Transverse colon (tissue), 4 donors: ENCODE results near the gene CRTAP. TPM values are rescaled to one million over a fixed set of nuclear protein-coding genes. Genes with fewer than 3 reads are reported as not detected.
"Not testable (repeated sequence)": the region's sequence is repeated elsewhere in the genome, so short reads cannot be mapped to it uniquely, and the experiment has no call there.

ENCODE experiments used
- DNase-seq: peaks from one replicate; pipeline ENCODE4 v3.0.0-alpha.2; 2019
- H3K27ac ChIP-seq, 4 donors: fragments of 200-600 bp; sonication (generic); 2 replicates each; pipeline ENCODE4 v1.5.1; 2016 to 2018; ENCODE audit warnings: inconsistent platforms in 4 of 4
- H3K27me3 ChIP-seq: fragments of 200-600 bp; sonication (generic); 2 replicates; pipeline ENCODE4 v1.5.1; 2017; ENCODE audit warnings: inconsistent platforms
- H3K36me3 ChIP-seq, 4 donors: fragments of 200-600 bp; sonication (generic); 2 replicates each; pipeline ENCODE4 v1.5.1; 2017 to 2019; ENCODE audit warnings: inconsistent platforms in 4 of 4
- H3K4me1 ChIP-seq, 4 donors: fragments of 200-600 bp; sonication (generic); 2 replicates each; pipeline ENCODE4 v1.5.1; 2017 to 2020; ENCODE audit warnings: inconsistent platforms in 4 of 4
- H3K4me3 ChIP-seq, 4 donors: fragments of 200-600 bp; sonication (generic); 1 replicate in 1 of 4; 2 replicates in 3 of 4; pipeline versions ENCODE4 v1.5.1 to v1.6.1; 2017 to 2019; ENCODE audit warnings: inconsistent platforms in 4 of 4
- H3K9me3 ChIP-seq, 2 donors: fragments of 200-600 bp; sonication (generic); 2 replicates each; pipeline ENCODE4 v1.5.1; 2017 to 2019; ENCODE audit warnings: inconsistent platforms in 2 of 2
- CTCF ChIP-seq, 5 experiments: fragments of 200-600 bp in 3 of 5; fragments of 450-650 bp in 2 of 5; sonication (generic) in 3 of 5; IDR thresholded peaks; 1 replicate in 2 of 5; 2 replicates in 3 of 5; pipeline ENCODE4 v1.5.1; 2016 to 2017; ENCODE audit warnings: antibody characterized with exemption in 5 of 5, inconsistent platforms in 3 of 5, mild to moderate bottlenecking in 2 of 5, moderate library complexity in 1 of 5
- EP300 ChIP-seq: sonication (generic); formaldehyde crosslinking; IDR thresholded peaks from one replicate; pipeline ENCODE4 v1.6.1; 2017; ENCODE audit warnings: antibody characterized with exemption, low read depth
- POLR2A ChIP-seq: fragments of 450-650 bp; IDR thresholded peaks from one replicate; pipeline ENCODE4 v1.6.1; 2016; ENCODE audit warnings: antibody characterized with exemption, mild to moderate bottlenecking, moderate library complexity
- POLR2AphosphoS5 ChIP-seq, 3 donors: sonication (generic); formaldehyde crosslinking; IDR thresholded peaks; one replicate each; pipeline ENCODE4 v1.6.1; 2016; ENCODE audit warnings: antibody characterized with exemption in 3 of 3
- WGBS, 2 donors: methylation state at CpG; one replicate each; pipeline ENCODE4 v1.1.5; 2018; ENCODE audit warnings: low coverage in 1 of 2; 5-methylcytosine and 5-hydroxymethylcytosine counted together
- in situ Hi-C, 4 donors: fragments of 200-750 bp; cut with MboI; loops; one replicate each; pipeline versions ENCODE4 v1.15.0 to v1.15.1; 2017; ENCODE audit warnings: low sequenced_read_pairs in 3 of 4, low pct_ligation_motif_present in 1 of 4, low pct_unique_long_range_greater_than_20kb in 1 of 4
- intact Hi-C: fragments of 100-400 bp; cut with DNase I; formaldehyde crosslinking; loops from one replicate; pipeline ENCODE4 v1.15.1; 2023; ENCODE audit warnings: low total_unique reads
- total RNA-seq, 4 donors: library from RNA; depleted of rRNA; stranded (reverse); fragments of >200 nt; gene quantifications; one replicate each; pipeline ENCODE4 v1.1.0, GENCODE V29; 2016

Gene CRTAP
- total RNA-seq, 4 donors from 2014 or later: 71.1 to 138 (median 88.8) TPM

- H3K9me3 ChIP-seq: no peaks in the 10 kb centered on the region
- H3K36me3 ChIP-seq: no peaks in the 10 kb centered on the region
- no peak overlapping the region for H3K4me3 ChIP-seq
- WGBS, 2 donors: 81 to 90% methylated on average over 3 to 5 of the region's 5 CpGs
- intact Hi-C loops (no loop called here), in situ Hi-C loops (no loop called here)
- no peak for DNase-seq
- TF ChIP-seq EP300: no peak
- no peak for TF ChIP-seq POLR2A
- TF ChIP-seq POLR2AphosphoS5 (IDR thresholded peaks at IDR 0.05): no peak
- no peak for TF ChIP-seq CTCF (IDR thresholded peaks at IDR 0.05)
- no peaks in the 10 kb centered on the region for H3K27me3 ChIP-seq
- no peaks in the 10 kb centered on the region for H3K4me1 ChIP-seq
- no peak overlapping the region for H3K27ac ChIP-seq
Observed at GRCh38 chr3:33181229-33181628, 67.4 kb downstream of the CRTAP start.

GRCh38 chr3:33181641-33182040 lies 67.8 kb downstream of the CRTAP start:
- H3K4me1 ChIP-seq, DNase-seq, H3K4me3 ChIP-seq, H3K27me3 ChIP-seq, H3K9me3 ChIP-seq, H3K36me3 ChIP-seq, in situ Hi-C loops, intact Hi-C loops, H3K27ac ChIP-seq: not testable (repeated sequence)
- 90 to 100% methylated on average over 1 of the region's 1 CpG for WGBS, 2 donors

- intact Hi-C loops (no loop called here), in situ Hi-C loops (no loop called here)
- TF ChIP-seq CTCF (IDR thresholded peaks at IDR 0.05) (no peak), EP300 (no peak), POLR2AphosphoS5 (IDR thresholded peaks at IDR 0.05) (no peak), POLR2A (no peak)
- H3K36me3 ChIP-seq: no peaks in the 10 kb centered on the region
- DNase-seq: no peak
- H3K27me3 ChIP-seq: no peaks in the 10 kb centered on the region
- no peaks in the 10 kb centered on the region for H3K4me1 ChIP-seq
- no peak overlapping the region for H3K27ac ChIP-seq
- WGBS, 2 donors: 75 to 80% methylated on average over 2 of the region's 2 CpGs
- H3K4me3 ChIP-seq: no peak overlapping the region
- H3K9me3 ChIP-seq: no peaks in the 10 kb centered on the region
Observed at GRCh38 chr3:33184863-33185262, 71.0 kb downstream of the CRTAP start.

- H3K36me3 ChIP-seq: no peaks in the 10 kb centered on the region
- H3K4me1 ChIP-seq: no peaks in the 10 kb centered on the region
- no peak for DNase-seq
- TF ChIP-seq CTCF (IDR thresholded peaks at IDR 0.05) (no peak), POLR2AphosphoS5 (IDR thresholded peaks at IDR 0.05) (no peak), POLR2A (no peak), EP300 (no peak)
- no peak overlapping the region for H3K4me3 ChIP-seq
- H3K9me3 ChIP-seq: no peaks in the 10 kb centered on the region
- in situ Hi-C loops (no loop called here), intact Hi-C loops (no loop called here)
- no peaks in the 10 kb centered on the region for H3K27me3 ChIP-seq
- H3K27ac ChIP-seq: no peak overlapping the region
- 81 to 96% methylated on average over 4 to 13 of the region's 13 CpGs for WGBS, 2 donors
Observed at GRCh38 chr3:33186524-33187367, 72.9 kb downstream of the CRTAP start.

- Histone ChIP-seq H3K27ac (no peak overlapping the region), H3K4me1 (no peaks in the 10 kb centered on the region), H3K27me3 (no peaks in the 10 kb centered on the region), H3K9me3 (no peaks in the 10 kb centered on the region), H3K36me3 (no peaks in the 10 kb centered on the region), H3K4me3 (no peak overlapping the region)
- no peak for DNase-seq
- WGBS, 2 donors: 82 to 88% methylated on average over 3 of the region's 3 CpGs
- TF ChIP-seq CTCF (IDR thresholded peaks at IDR 0.05): no peak
- TF ChIP-seq POLR2AphosphoS5 (IDR thresholded peaks at IDR 0.05): no peak
- TF ChIP-seq EP300: no peak
- intact Hi-C loops (no loop called here), in situ Hi-C loops (no loop called here)
Observed at GRCh38 chr3:33187368-33187634, 73.5 kb downstream of the CRTAP start.
